GM23248 (cell line): ENCODE data around the gene IER3.

Experiments used
- EZH2 ChIP-seq: fragments of 200-600 bp; sonication (generic); IDR thresholded peaks from 2 replicates; pipeline ENCODE4 v1.6.1; 2018; ENCODE audit warnings: antibody characterized with exemption, mild to moderate bottlenecking; ENCODE audit not compliant: insufficient read depth, poor library complexity, severe bottlenecking
- EZH2phosphoT487 ChIP-seq: fragments of 200-600 bp; sonication (generic); IDR thresholded peaks from 2 replicates; pipeline ENCODE4 v1.6.1; 2018; ENCODE audit warnings: antibody characterized with exemption, moderate library complexity, mild to moderate bottlenecking, low read depth; ENCODE audit not compliant: insufficient read depth

- no peak for TF ChIP-seq EZH2
- TF ChIP-seq EZH2phosphoT487 = no peak
These were observed 46.5 kb upstream of the IER3 start for GRCh38 chr6:30790724-30791383.
